ENCODE results near the gene C16orf87.

DNA sequence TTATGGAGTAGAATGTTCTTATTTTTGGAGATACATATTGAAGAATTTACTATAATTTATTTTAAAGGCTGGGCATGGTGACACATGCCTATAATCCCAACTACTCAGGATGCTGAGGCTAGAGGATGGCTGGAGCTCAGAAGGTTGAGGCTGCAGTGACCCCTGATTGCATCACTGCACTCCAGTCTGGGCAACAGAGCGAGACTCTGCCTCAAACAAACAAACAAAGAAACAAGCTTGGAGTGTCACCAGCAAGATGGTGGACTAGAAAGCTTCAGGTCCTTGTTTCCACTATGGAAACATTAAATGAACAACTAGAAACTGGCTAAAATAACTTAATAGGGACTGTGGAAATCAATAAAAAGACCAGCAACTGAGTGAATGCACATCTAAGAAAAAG is 35.3 kb upstream of the C16orf87 start:
- TF ChIP-seq, protein P1, sequence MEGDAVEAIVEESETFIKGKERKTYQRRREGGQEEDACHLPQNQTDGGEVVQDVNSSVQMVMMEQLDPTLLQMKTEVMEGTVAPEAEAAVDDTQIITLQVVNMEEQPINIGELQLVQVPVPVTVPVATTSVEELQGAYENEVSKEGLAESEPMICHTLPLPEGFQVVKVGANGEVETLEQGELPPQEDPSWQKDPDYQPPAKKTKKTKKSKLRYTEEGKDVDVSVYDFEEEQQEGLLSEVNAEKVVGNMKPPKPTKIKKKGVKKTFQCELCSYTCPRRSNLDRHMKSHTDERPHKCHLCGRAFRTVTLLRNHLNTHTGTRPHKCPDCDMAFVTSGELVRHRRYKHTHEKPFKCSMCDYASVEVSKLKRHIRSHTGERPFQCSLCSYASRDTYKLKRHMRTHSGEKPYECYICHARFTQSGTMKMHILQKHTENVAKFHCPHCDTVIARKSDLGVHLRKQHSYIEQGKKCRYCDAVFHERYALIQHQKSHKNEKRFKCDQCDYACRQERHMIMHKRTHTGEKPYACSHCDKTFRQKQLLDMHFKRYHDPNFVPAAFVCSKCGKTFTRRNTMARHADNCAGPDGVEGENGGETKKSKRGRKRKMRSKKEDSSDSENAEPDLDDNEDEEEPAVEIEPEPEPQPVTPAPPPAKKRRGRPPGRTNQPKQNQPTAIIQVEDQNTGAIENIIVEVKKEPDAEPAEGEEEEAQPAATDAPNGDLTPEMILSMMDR (IDR thresholded peaks at IDR 0.05) = no peak
- TF ChIP-seq POLR2A (IDR thresholded peaks at IDR 0.05) = no peak
